SU-DHL-6 (cell line): ENCODE measurements around the gene RARS2.

Experiments
- H2AFZ ChIP-seq: fragments of 200-600 bp; sonication (generic); 2 replicates; pipeline ENCODE4 v1.6.1; 2014; ENCODE audit warnings: low read depth, mild to moderate bottlenecking, moderate library complexity, mixed read lengths, antibody characterized with exemption, low read length; ENCODE audit not compliant: severe bottlenecking
- H3F3A ChIP-seq: fragments of 200-600 bp; shearing (Covaris generic); 2 replicates; pipeline ENCODE4 v1.6.0; 2016; ENCODE audit warnings: antibody characterized with exemption, mild to moderate bottlenecking; ENCODE audit not compliant: insufficient read depth
- H3K27ac ChIP-seq: fragments of 200-600 bp; sonication (generic); 2 replicates; pipeline ENCODE4 v1.5.1; 2016; ENCODE audit warnings: low read depth, mild to moderate bottlenecking, low read length, moderate library complexity, mixed read lengths
- H3K27me3 ChIP-seq: fragments of 200-600 bp; sonication (generic), shearing (Covaris generic); 2 replicates; pipeline ENCODE4 v1.6.0; 2014; ENCODE audit warnings: mild to moderate bottlenecking, low read length
- H3K36me3 ChIP-seq: fragments of 200-600 bp; sonication (generic); 2 replicates; pipeline ENCODE4 v1.6.1; 2014; ENCODE audit warnings: mild to moderate bottlenecking, low read length, mixed read lengths
- H3K4me2 ChIP-seq: fragments of 300-600, 200-600 bp; shearing (Covaris generic), sonication (generic); 2 replicates; pipeline ENCODE4 v1.6.0; 2014; ENCODE audit warnings: low read length, low read depth, mild to moderate bottlenecking; ENCODE audit not compliant: poor library complexity, severe bottlenecking
- H3K4me3 ChIP-seq: fragments of 200-600 bp; sonication (generic); 2 replicates; pipeline ENCODE4 v1.5.1; 2014; ENCODE audit warnings: antibody characterized with exemption, low read length, mild to moderate bottlenecking, mixed read lengths; ENCODE audit not compliant: insufficient read depth, poor library complexity, severe bottlenecking
- H3K79me2 ChIP-seq: fragments of 200-600 bp; sonication (generic); 2 replicates; pipeline ENCODE4 v1.6.1; 2014; ENCODE audit warnings: mild to moderate bottlenecking, low read length, moderate library complexity; ENCODE audit not compliant: insufficient read depth
- H3K9ac ChIP-seq: fragments of 200-600 bp; sonication (generic); 2 replicates; pipeline ENCODE4 v1.7.0; 2014; ENCODE audit warnings: mild to moderate bottlenecking, low read length
- H3K9me2 ChIP-seq: fragments of 200-600 bp; sonication (generic); replicated peaks from 2 replicates; pipeline ENCODE4 v1.6.1; 2014; ENCODE audit warnings: low read length; ENCODE audit not compliant: insufficient read depth
- H3K9me3 ChIP-seq: fragments of 200-600 bp; sonication (generic); 2 replicates; pipeline ENCODE4 v1.6.1; 2014; ENCODE audit warnings: low read length, mixed read lengths; ENCODE audit not compliant: insufficient read depth
- H4K20me1 ChIP-seq: fragments of 200-600 bp; sonication (generic); 2 replicates; pipeline ENCODE4 v1.6.1; 2014; ENCODE audit warnings: low read depth, mild to moderate bottlenecking, antibody characterized with exemption, low read length, moderate library complexity, mixed read lengths
- EZH2phosphoT487 ChIP-seq: fragments of 200-600 bp; sonication (generic), shearing (Covaris generic); conservative IDR thresholded peaks from 2 replicates; pipeline ENCODE4 v1.6.1; 2018; ENCODE audit warnings: mild to moderate bottlenecking, antibody characterized with exemption, low read length, moderate library complexity, mixed read lengths
- TF ChIP-seq, protein P1 (sequence below): fragments of 200-600 bp; sonication (generic); IDR thresholded peaks from one replicate; pipeline ENCODE4 v1.5.1; 2017; ENCODE audit warnings: antibody characterized with exemption, mild to moderate bottlenecking, low read length, moderate library complexity; ENCODE audit not compliant: insufficient read depth, poor library complexity, severe bottlenecking

The RARS2 gene

DNA sequence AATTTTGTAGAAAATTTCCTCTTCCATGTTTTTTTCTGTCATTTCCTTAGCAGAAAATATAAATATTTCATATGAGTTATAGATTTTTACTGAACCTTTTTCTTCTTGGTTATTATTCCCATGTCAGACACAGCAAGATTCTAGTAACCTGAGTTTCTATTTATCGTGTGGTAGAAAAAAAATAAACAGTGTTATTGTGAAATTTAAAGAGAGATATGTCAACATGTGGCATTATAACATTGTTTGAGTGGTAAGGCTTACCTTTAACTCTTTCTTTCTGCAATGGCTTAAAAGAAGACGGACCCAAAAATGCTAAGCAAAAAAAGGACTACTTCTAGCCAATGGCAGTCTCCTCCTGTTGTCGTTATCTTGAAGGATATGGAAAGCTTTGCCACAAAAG is 19.0 kb upstream of the RARS2 start:
- H3K27me3 ChIP-seq: no peaks in the 10 kb centered on the region
- H3K4me2 ChIP-seq: no peak overlapping the region
- 0 out of 2 replicates have a peak, but pooled peaks cover 6% of the 10 kb centered on the region for H3F3A ChIP-seq
- H3K79me2 ChIP-seq: no peaks in the 10 kb centered on the region
- TF ChIP-seq, protein P1, sequence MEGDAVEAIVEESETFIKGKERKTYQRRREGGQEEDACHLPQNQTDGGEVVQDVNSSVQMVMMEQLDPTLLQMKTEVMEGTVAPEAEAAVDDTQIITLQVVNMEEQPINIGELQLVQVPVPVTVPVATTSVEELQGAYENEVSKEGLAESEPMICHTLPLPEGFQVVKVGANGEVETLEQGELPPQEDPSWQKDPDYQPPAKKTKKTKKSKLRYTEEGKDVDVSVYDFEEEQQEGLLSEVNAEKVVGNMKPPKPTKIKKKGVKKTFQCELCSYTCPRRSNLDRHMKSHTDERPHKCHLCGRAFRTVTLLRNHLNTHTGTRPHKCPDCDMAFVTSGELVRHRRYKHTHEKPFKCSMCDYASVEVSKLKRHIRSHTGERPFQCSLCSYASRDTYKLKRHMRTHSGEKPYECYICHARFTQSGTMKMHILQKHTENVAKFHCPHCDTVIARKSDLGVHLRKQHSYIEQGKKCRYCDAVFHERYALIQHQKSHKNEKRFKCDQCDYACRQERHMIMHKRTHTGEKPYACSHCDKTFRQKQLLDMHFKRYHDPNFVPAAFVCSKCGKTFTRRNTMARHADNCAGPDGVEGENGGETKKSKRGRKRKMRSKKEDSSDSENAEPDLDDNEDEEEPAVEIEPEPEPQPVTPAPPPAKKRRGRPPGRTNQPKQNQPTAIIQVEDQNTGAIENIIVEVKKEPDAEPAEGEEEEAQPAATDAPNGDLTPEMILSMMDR: no peak
- no peaks in the 10 kb centered on the region for H3K9me2 ChIP-seq
- H3K27ac ChIP-seq: no peak overlapping the region
- no peak overlapping the region for H2AFZ ChIP-seq
- no peaks in the 10 kb centered on the region for H4K20me1 ChIP-seq
- no peak overlapping the region for H3K4me3 ChIP-seq
- H3K36me3 ChIP-seq: peaks cover 29% of the 10 kb centered on the region
- H3K9me3 ChIP-seq: no peaks in the 10 kb centered on the region
- H3K9ac ChIP-seq: no peak overlapping the region

DNA sequence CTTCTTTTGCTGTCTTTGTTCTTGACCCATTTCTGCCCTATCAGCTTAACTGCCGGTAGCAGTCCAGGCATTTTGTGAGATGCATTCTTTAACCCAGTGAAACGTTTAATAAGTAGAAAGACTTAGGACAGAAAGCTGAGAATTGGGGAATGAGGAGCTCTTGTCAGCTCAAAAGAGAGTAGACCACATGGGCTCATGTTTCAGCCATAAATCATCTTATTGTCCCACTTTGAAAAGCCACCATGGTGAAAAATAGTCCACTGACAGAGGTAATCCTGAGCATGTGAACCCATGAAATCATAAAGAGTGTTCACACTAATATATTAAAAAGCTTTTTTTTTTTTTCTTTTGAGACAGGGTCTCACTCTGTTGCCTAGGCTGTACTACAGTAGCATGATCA is 16.4 kb upstream of the RARS2 start:
- H3K79me2 ChIP-seq: no peaks in the 10 kb centered on the region
- peaks cover 24% of the 10 kb centered on the region; the same call in 1 of the 2 replicates for H3K36me3 ChIP-seq
- no peak overlapping the region for H3K4me3 ChIP-seq
- no peak overlapping the region for H3K9ac ChIP-seq
- no peak overlapping the region for H3K4me2 ChIP-seq
- no peaks in the 10 kb centered on the region for H3K9me3 ChIP-seq
- no peak overlapping the region for H2AFZ ChIP-seq
- no peaks in the 10 kb centered on the region for H4K20me1 ChIP-seq
- H3K27ac ChIP-seq: no peak overlapping the region
- H3K9me2 ChIP-seq: no peaks in the 10 kb centered on the region
- no peaks in the 10 kb centered on the region for H3K27me3 ChIP-seq
- H3F3A ChIP-seq: 0 out of 2 replicates have a peak, but pooled peaks cover 6% of the 10 kb centered on the region
- TF ChIP-seq EZH2phosphoT487: no peak
- TF ChIP-seq, protein P1: no peak

DNA sequence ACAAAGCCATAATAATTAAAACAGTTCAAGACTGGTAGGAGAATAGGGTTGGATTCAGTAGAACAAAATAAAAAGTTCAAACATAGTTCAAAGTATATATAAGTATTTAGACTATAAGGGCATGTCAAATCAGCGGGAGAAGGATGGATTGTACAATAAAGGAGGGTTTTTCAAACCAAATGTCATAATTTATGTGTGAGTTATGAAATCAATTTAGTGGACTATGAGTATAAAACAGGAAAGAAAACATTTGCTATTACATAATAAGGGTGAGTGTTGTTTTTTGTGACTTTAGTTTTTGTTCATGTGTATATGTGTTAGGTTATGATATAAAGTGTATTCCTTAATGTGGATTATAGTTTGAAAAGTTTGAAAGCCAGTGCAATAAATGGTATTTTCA is 10.8 kb upstream of the RARS2 start:
- H3K27me3 ChIP-seq: no peaks in the 10 kb centered on the region
- H3K9me2 ChIP-seq: no peaks in the 10 kb centered on the region
- no peaks in the 10 kb centered on the region for H3K79me2 ChIP-seq
- no peaks in the 10 kb centered on the region for H3K9me3 ChIP-seq
- 0 out of 2 replicates have a peak, but pooled peaks cover 3% of the 10 kb centered on the region for H3F3A ChIP-seq
- peaks cover 17% of the 10 kb centered on the region; the same call in 1 of the 2 replicates for H3K36me3 ChIP-seq
- H3K4me3 ChIP-seq: no peak overlapping the region
- H4K20me1 ChIP-seq: no peaks in the 10 kb centered on the region
- no peak overlapping the region for H2AFZ ChIP-seq
- TF ChIP-seq, protein P1: no peak
- H3K4me2 ChIP-seq: no peak overlapping the region
- H3K27ac ChIP-seq: no peak overlapping the region
- no peak overlapping the region for H3K9ac ChIP-seq

DNA sequence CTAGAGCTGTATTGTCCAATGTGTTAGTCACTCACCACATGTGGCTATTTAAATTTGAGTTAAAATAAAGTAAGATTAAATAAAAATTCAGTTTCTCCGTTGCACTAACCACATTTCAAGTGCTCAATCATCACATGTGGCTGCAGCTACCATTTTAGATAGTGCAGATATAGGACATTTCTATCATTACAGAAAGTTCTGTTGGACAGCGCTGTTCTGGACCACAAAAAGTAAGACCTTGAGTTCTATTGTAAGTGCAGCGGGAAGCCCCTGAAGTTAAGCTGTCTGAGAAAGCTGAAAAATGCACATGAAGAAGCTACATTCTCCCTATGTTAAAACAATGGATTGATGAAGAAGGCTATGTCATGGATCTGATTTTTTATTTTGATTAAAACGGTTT is 1.2 kb upstream of the RARS2 start:
- no peak for TF ChIP-seq EZH2phosphoT487
- TF ChIP-seq, protein P1: no peak
- Histone ChIP-seq H3K36me3 (no peaks in the 10 kb centered on the region), H3K9me3 (no peaks in the 10 kb centered on the region), H3K9me2 (no peaks in the 10 kb centered on the region), H3K79me2 (peaks cover 72% of the 10 kb centered on the region), H3K27ac (no peak overlapping the region), H3F3A (no peaks in the 10 kb centered on the region; the same call in 1 of the 2 replicates), H3K27me3 (no peaks in the 10 kb centered on the region), H3K9ac (peak overlapping the region; percentile 86), H2AFZ (no peak overlapping the region), H3K4me2 (peak overlapping the region; percentile 70), H4K20me1 (no peaks in the 10 kb centered on the region), H3K4me3 (peak overlapping the region; percentile 95)
